GM12892 (cell line): Measurements from ENCODE around the gene RANBP10.

Experiments used
- POLR2A ChIP-seq: IDR thresholded peaks from 2 replicates; pipeline ENCODE4 v1.6.1; 2011; ENCODE audit warnings: low read depth, low read length, control low read depth
- POLR2AphosphoS5 ChIP-seq: IDR thresholded peaks from 2 replicates; pipeline ENCODE4 v1.6.1; 2011; ENCODE audit warnings: low read depth, low read length, control low read depth
- TAF1 ChIP-seq: IDR thresholded peaks from 2 replicates; pipeline ENCODE4 v1.6.1; 2011; ENCODE audit warnings: low read depth, mild to moderate bottlenecking, control low read depth, low read length, borderline replicate concordance

GRCh38 chr16:67716097-67716496, 90.3 kb downstream of the RANBP10 start:
- no peak for TF ChIP-seq POLR2A
- TF ChIP-seq POLR2AphosphoS5, result no peak
- TF ChIP-seq TAF1, result no peak
